RWPE1 (cell line): Measurements from ENCODE around the gene ARNT2.

Experiments
- CTCF ChIA-PET: fragments of 350-600 bp; sonication (Branson Sonifier 250); formaldehyde crosslinking; extraction: SDS; loops from one replicate; lab custom pipeline; 2021; lab: Yijun Ruan, JAX
- POLR2A ChIA-PET: fragments of 400-600 bp; formaldehyde crosslinking; extraction: SDS; loops from one replicate; lab custom pipeline; 2020; ENCODE audit warnings: antibody characterized with exemption; ENCODE audit not compliant: low non-redundant PET; lab: Yijun Ruan, JAX
- DNase-seq: peaks from one replicate; pipeline ENCODE4 v3.0.0; 2012; ENCODE audit warnings: low spot score
- H3K27ac ChIP-seq: fragments of 450-650 bp; 2 replicates; pipeline ENCODE4 v1.5.1; 2017
- TF ChIP-seq, protein P1 (sequence below): fragments of 450-650 bp; conservative IDR thresholded peaks from 2 replicates; pipeline ENCODE4 v1.5.1; 2017; ENCODE audit warnings: low read depth, mild to moderate bottlenecking

The ARNT2 gene

GRCh38 chr15:80514071-80514780, 110.0 kb downstream of the ARNT2 start:
- TF ChIP-seq, protein P1, sequence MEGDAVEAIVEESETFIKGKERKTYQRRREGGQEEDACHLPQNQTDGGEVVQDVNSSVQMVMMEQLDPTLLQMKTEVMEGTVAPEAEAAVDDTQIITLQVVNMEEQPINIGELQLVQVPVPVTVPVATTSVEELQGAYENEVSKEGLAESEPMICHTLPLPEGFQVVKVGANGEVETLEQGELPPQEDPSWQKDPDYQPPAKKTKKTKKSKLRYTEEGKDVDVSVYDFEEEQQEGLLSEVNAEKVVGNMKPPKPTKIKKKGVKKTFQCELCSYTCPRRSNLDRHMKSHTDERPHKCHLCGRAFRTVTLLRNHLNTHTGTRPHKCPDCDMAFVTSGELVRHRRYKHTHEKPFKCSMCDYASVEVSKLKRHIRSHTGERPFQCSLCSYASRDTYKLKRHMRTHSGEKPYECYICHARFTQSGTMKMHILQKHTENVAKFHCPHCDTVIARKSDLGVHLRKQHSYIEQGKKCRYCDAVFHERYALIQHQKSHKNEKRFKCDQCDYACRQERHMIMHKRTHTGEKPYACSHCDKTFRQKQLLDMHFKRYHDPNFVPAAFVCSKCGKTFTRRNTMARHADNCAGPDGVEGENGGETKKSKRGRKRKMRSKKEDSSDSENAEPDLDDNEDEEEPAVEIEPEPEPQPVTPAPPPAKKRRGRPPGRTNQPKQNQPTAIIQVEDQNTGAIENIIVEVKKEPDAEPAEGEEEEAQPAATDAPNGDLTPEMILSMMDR: no peak
- CTCF ChIA-PET: no interaction called here
- DNase-seq: no peak
- H3K27ac ChIP-seq: no peak overlapping the region
- POLR2A ChIA-PET: no interaction called here

DNA sequence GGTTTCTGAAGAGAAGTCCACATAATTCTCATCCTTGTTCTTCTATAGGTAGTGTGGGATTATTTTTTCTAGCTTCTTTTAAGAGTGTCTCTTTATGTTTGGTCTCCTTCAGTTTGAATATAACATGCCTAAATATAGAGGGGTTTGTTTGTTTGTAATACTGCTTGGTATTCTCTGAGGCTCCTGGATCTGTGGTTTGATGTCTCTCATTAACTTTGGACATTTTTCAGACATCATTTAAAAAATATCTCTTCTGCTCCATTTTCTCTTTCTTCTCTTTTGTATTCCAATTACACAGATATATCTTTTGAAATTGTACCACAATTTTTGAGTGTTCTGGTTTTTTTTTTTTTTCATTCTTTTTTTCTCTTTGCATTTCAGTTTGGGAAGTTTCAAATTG, 113.1 kb downstream of the ARNT2 start:
- ChIA-PET POLR2A (no interaction called here), CTCF (no interaction called here)
- no peak for DNase-seq
- no peak overlapping the region for H3K27ac ChIP-seq
- TF ChIP-seq, protein P1: no peak

GRCh38 chr15:80518522-80518921, 114.3 kb downstream of the ARNT2 start:
- TF ChIP-seq, protein P1: no peak
- DNase-seq: no peak
- POLR2A ChIA-PET: interaction anchor here (0.7 kb wide), 1 partner anchor 481 kb away, joined by 9 read pairs; no protein-coding TSS in a partner anchor
- H3K27ac ChIP-seq: no peak overlapping the region
- CTCF ChIA-PET: no interaction called here

- CTCF ChIA-PET: interaction anchor here (0.5 kb wide), 1 partner anchor 451 kb away, joined by 3 read pairs; no protein-coding TSS in a partner anchor
- TF ChIP-seq, protein P1: no peak
- POLR2A ChIA-PET: no interaction called here
- H3K27ac ChIP-seq: no peak overlapping the region
- DNase-seq: no peak
Measured at GRCh38 chr15:80523746-80524145, 119.6 kb downstream of the ARNT2 start.

- CTCF ChIA-PET: no interaction called here
Measured at GRCh38 chr15:80525853-80526252, 121.7 kb downstream of the ARNT2 start.

DNA sequence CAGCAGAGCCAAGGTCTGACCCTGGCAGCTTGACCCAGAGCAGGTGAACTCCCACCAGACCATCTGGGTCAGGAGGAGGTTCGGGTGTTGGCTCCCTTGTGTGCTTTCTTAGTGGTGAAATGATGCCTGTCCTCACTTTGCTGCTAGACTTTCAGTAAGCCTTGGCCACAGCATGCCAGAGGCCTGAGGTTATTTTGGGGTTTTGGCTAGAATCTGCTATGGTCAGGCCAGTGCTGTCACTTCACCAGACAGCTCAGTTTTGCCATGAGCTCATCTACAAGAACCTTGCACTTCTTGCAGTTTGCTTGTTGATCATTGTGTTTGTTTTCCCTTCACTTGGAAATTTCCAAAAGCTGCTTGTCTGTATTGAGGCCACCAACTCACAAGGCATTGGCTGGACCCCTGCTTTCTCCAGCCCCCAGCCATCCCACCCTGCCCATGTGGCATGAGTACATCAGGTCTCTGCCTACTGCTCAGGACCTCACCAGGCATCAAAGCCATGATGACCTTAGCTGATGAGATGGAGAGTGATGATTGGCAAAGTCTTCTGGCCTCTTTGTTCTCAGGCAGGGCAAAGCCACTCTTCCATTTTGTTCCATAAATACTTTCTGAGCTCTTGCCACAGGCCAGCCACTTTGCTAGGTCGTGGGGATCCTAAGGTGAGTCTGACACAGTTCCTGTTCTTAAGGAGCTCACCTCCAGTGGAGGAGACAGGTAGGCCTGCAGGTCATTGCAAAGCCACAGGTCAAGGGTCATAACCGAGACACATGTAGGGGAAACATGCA, 122.6 kb downstream of the ARNT2 start:
- H3K27ac ChIP-seq: no peak overlapping the region
- TF ChIP-seq, protein P1: no peak
- CTCF ChIA-PET: no interaction called here
- DNase-seq: no peak
- POLR2A ChIA-PET: no interaction called here

More at GRCh38 chr15:80525853-80526252, 121.7 kb downstream of the ARNT2 start:
- TF ChIP-seq, protein P1: no peak
- DNase-seq: no peak
- H3K27ac ChIP-seq: no peak overlapping the region
- POLR2A ChIA-PET: no interaction called here
